NCI-H146 treated with DMSO at 0.1 percent for 48 hours (cell line): ENCODE results near the gene SH3BP2.

Source experiments
- DNase-seq: peaks from one replicate; lab custom pipeline; 2025; ENCODE audit not compliant: unreplicated experiment; lab: John Stamatoyannopoulos, UW

The SH3BP2 gene

DNA sequence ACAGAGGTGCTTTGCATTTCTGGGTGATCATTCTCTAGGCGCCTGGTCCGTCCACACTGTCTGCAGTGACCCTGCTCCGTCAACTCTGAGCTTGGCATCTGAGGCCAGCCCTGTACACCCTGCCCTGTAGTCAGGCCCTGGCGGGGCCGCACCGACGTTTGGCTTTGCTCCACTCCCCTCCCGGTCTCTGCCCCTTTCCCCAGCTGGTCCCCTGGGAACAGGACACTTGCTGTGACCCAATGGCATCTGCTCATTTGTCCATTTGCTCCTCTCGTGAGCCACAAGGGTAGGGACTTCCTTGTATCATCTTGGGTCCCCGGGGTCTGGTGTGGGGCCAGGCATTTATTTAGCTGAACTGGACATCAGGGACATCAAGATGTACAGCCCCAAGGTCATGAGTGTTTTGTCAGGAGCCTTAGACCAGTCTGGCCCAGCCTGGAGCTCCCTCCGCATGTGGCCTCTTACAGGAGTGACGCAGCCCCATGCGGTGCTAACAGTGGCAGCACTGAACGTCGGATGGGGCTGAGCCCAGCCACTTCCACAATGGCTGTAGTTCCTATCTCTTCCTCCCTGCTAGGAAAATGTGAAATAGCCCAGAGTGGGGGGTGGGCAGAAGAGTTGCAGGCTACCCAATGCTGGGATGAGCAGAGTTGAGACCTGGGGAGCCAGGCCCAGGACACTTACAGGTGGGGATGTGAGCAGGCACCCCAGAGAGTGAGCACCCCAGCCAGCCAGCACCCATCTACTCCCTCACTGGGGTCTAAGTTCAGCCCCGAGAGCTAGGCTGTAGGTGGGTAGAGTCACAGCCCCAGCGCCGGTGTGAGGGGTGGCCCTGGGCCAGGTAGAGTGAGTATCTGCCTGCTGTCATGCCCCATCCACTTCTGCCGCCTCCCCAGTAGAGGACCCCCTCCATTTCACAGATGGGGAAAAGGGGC lies 2.0 kb upstream of the SH3BP2 start:
- DNase-seq, result no peak

- DNase-seq, result no peak
Measured at GRCh38 chr4:2791518-2792395, 1.1 kb upstream of the SH3BP2 start.

- DNase-seq, result no peak
Measured at GRCh38 chr4:2792396-2792710, 532 bp upstream of the SH3BP2 start.

DNA sequence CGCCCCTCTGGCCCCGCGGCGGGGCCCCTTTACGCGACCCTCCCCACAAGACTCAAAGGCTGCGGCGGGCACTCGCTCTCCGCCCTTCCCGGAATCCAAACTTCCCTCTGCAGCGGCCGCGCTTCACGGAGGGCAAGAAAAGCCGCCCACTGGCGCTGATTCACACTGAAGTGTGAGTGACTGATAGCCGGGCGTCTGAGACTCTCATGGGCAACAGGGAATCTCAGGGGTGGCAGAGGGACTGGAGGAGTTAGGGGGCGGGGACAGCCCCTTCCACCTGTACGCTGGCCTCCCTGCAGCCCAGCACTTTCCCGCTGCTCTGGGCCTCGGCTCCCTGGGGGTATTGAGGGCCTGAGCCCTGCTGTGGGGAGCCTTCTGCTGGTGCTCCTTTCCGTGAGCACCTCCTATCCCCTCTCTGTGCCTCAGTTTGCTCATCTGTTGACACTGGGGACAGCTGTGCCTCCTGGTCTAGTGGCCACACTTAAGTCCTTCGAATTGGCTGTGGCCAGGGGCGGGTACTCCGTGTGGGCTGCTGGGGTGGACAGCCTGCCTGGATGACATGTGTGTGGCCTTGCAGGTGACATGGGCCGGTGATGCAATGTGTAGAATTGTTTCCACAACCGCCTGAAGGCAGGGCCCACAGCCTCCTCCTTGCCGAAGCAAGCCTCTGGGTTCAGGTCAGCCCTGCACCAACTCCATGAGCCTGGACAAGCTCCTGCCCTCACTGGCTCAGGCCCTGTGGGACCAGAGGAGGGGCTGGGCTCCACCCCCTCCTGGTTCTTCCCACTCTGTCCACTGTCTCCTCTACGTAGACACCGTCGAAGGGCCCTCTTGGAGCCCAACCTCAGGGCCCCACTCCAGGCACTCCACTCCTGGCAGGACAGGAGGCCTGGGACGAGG lies 951 bp downstream of the SH3BP2 start:
- DNase-seq, result no peak

GRCh38 chr4:2794486-2795299 lies 1.8 kb downstream of the SH3BP2 start:
- no peak for DNase-seq

DNA sequence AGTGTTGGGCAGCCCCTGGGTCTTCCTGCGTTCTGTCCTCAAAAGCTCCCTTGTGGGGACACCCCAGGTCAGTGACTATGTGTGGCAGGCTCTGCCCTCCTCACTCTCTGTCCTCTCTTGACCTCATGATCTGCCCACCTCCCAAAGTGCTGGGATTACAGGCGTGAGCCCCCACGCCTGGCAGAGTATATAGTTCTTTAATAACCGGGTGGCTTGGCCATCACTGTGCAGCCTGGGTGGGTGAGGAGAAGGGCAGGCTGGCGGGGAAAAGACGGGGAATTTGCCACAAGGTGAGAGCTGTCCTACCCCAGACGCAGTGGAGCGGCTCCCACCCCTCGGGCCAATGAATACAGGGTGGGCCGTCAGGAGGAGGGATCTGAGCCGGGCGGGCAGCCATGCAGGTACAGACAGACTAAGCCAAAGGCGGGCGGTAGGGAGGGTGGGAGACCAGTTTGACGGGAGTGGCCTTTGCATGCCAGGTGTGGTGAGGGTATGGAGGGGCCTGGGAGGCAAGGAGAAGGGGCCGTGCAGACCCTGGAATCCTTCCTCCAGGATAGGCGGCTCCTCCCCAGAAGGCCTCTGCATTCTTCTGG lies 2.5 kb downstream of the SH3BP2 start:
- DNase-seq, result no peak

- DNase-seq, result no peak
Measured at GRCh38 chr4:2795893-2796848, 3.3 kb downstream of the SH3BP2 start.

DNA sequence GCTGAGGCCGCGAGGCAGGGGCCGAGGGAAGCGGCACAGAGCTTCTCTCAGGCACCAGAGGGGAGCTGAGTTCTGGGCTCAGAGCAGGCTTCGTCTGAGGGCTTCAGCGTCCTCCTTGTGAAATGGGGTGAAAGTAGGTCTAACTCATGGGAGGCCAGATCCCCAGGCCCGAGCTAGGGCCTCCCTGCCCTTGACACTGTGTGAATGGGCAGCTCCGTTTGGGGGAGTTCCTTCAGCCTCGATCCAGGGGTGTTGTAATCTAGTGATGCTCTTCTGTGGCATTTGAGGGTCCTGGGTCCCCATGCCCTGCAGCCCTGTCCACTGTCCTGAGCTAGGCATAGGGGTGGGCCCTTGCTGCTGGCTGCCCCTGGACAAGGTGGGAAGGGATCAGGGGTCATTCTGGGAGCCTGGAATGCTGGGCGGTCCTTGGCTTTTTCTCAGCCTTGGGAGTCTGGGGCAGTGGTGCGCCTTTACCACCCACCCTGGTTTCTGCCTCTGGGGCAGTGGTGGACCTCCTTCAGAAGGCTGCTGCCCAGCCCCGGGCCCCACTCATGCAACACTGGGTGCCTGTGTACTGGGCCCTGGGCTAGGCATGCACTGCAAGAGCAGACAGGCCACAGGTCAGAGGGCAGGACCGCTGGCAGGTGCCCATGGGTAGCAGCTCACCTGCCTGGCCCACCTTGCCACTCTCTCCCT lies 4.1 kb downstream of the SH3BP2 start:
- DNase-seq, result no peak

GRCh38 chr4:2797545-2798305 lies 4.8 kb downstream of the SH3BP2 start:
- DNase-seq, result no peak

DNA sequence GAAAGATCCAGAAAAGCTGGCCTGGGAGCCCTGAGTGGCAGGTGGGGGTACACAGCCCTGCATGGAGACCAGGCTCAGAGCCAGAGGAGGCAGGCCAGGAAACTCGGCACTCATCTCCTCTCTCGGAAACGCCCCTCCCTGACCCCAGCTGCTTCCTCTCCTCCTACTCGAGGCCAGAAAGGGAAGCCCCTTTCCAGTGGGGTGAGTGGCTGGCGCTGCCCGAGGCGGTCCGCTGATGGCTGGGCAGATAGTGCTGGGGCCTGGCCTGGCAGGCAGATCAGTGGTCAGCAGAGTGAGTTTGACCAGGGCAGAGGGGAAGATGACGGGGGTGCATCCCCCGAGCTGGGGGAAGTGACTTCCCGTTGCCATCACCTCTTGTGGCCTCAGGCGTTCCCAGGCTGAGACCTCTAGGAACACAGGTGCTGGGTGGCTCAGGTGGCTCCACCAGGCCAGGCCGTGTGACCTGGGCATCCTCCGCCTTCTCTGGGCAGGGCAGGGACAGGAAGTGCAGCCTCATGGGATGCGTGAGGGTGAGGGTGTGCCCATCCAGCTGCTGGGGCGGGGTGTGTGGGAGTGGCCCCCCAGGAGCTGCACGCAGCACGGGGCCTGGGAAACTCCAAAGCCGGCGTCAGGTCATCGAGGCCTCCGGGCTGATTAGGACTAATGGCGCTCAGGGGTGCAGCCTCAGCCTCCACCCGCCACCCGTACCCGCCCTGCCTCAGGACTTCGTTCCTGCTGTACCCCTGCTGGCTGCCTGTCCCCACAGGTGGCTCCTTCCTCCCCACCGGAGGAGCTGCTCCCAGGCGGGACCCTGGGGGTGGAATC lies 5.7 kb downstream of the SH3BP2 start:
- DNase-seq, result no peak

GRCh38 chr4:2799224-2799911 lies 6.5 kb downstream of the SH3BP2 start:
- DNase-seq, result no peak

- DNase-seq, result no peak
Measured at GRCh38 chr4:2799971-2800690, 7.2 kb downstream of the SH3BP2 start.

GRCh38 chr4:2800691-2801596 lies 8.1 kb downstream of the SH3BP2 start:
- DNase-seq, result no peak
